H9 (cell line): Measurements from ENCODE around the gene ARF1. TPM values are rescaled to one million over a fixed set of nuclear protein-coding genes. Genes with fewer than 3 reads are reported as not detected.

ENCODE experiments used
- DNase-seq: peaks from one replicate; pipeline ENCODE4 v3.0.0-alpha.2; 2017
- H2AFZ ChIP-seq: one replicate; pipeline ENCODE4 v1.6.1; 2013; ENCODE audit warnings: mild to moderate bottlenecking, low read length, control low read depth, moderate library complexity
- H2AK5ac ChIP-seq: 2 replicates; pipeline ENCODE4 v1.6.1; 2013; ENCODE audit warnings: low read length, control low read depth, mixed read lengths; ENCODE audit not compliant: insufficient read length
- H2BK120ac ChIP-seq: one replicate; pipeline ENCODE4 v1.6.1; 2013; ENCODE audit warnings: low read depth, mild to moderate bottlenecking, low read length, control low read depth, inconsistent platforms; ENCODE audit not compliant: poor library complexity, severe bottlenecking
- H2BK12ac ChIP-seq: 2 replicates; pipeline ENCODE4 v1.6.1; 2013; ENCODE audit warnings: low read length, control low read depth, mixed read lengths, low read depth; ENCODE audit not compliant: insufficient read length
- H2BK15ac ChIP-seq: 2 replicates; pipeline ENCODE4 v1.6.1; 2013; ENCODE audit warnings: low read depth, low read length, control low read depth
- H2BK20ac ChIP-seq: one replicate; pipeline ENCODE4 v1.6.1; 2013; ENCODE audit warnings: low read depth, mild to moderate bottlenecking, low read length, control low read depth, inconsistent platforms; ENCODE audit not compliant: poor library complexity, severe bottlenecking
- H2BK5ac ChIP-seq: 2 replicates; pipeline ENCODE4 v1.6.1; 2013; ENCODE audit warnings: low read length, control low read depth, mixed read lengths; ENCODE audit not compliant: insufficient read length
- H3K14ac ChIP-seq: 2 replicates; pipeline ENCODE4 v1.6.1; 2013; ENCODE audit warnings: low read length, control low read depth; ENCODE audit not compliant: insufficient read depth
- H3K18ac ChIP-seq: 2 replicates; pipeline ENCODE4 v1.6.1; 2013; ENCODE audit warnings: low read depth, mild to moderate bottlenecking, mixed read lengths, low read length, control low read depth; ENCODE audit not compliant: insufficient read length
- H3K23ac ChIP-seq: 2 replicates; pipeline ENCODE4 v1.6.1; 2013; ENCODE audit warnings: low read length, control low read depth, mixed read lengths, low read depth; ENCODE audit not compliant: insufficient read length
- H3K23me2 ChIP-seq: 2 replicates; pipeline ENCODE4 v1.6.1; 2013; ENCODE audit warnings: low read depth, mild to moderate bottlenecking, mixed read lengths, low read length, control low read depth; ENCODE audit not compliant: insufficient read length, poor library complexity, severe bottlenecking
- H3K27ac ChIP-seq: 2 replicates; pipeline ENCODE4 v1.5.1; 2013; ENCODE audit warnings: low read length, control low read depth, mixed read lengths, low read depth; ENCODE audit not compliant: insufficient read length
- H3K27me3 ChIP-seq: 2 replicates; pipeline ENCODE4 v1.6.1; 2013; ENCODE audit warnings: low read length, control low read depth, inconsistent platforms; ENCODE audit not compliant: insufficient read depth
- H3K4ac ChIP-seq: 2 replicates; pipeline ENCODE4 v1.6.1; 2013; ENCODE audit warnings: low read depth, mild to moderate bottlenecking, control low read depth, inconsistent platforms, low read length, moderate library complexity
- H3K4me1 ChIP-seq: 2 replicates; pipeline ENCODE4 v1.6.1; 2013; ENCODE audit warnings: low read length, control low read depth, inconsistent platforms; ENCODE audit not compliant: insufficient read depth
- H3K4me2 ChIP-seq: 2 replicates; pipeline ENCODE4 v1.6.1; 2013; ENCODE audit warnings: low read length, control low read depth, mixed read lengths; ENCODE audit not compliant: insufficient read length, insufficient read depth
- H3K56ac ChIP-seq: 2 replicates; pipeline ENCODE4 v1.6.1; 2013; ENCODE audit warnings: low read depth, mild to moderate bottlenecking, mixed read lengths, low read length, control low read depth; ENCODE audit not compliant: insufficient read length
- H3K79me1 ChIP-seq: 2 replicates; pipeline ENCODE4 v1.6.1; 2013; ENCODE audit warnings: low read depth, mild to moderate bottlenecking, moderate library complexity, low read length, control low read depth, inconsistent platforms; ENCODE audit not compliant: insufficient read depth, poor library complexity, severe bottlenecking
- H3K79me2 ChIP-seq: 2 replicates; pipeline ENCODE4 v1.6.1; 2013; ENCODE audit warnings: low read length, control low read depth, inconsistent platforms; ENCODE audit not compliant: insufficient read depth
- H3K9ac ChIP-seq: 2 replicates; pipeline ENCODE4 v1.6.1; 2013; ENCODE audit warnings: low read length, control low read depth, mixed read lengths; ENCODE audit not compliant: insufficient read length; ENCODE audit errors: extremely low read depth
- H3K9me3 ChIP-seq: one replicate; pipeline ENCODE4 v1.6.1; 2013; ENCODE audit warnings: low read depth, low read length, inconsistent platforms; ENCODE audit not compliant: control insufficient read depth
- H3T11ph ChIP-seq: one replicate; pipeline ENCODE4 v1.6.1; 2013; ENCODE audit warnings: mild to moderate bottlenecking, low read length, control low read depth, inconsistent platforms
- H4K20me1 ChIP-seq: one replicate; pipeline ENCODE4 v1.6.1; 2013; ENCODE audit not compliant: control insufficient read depth, insufficient read length, insufficient read depth
- H4K5ac ChIP-seq: 2 replicates; pipeline ENCODE4 v1.6.1; 2013; ENCODE audit warnings: low read depth, mild to moderate bottlenecking, mixed read lengths, low read length, control low read depth; ENCODE audit not compliant: insufficient read length
- H4K8ac ChIP-seq: replicated peaks from 2 replicates; pipeline ENCODE4 v1.6.1; 2013; ENCODE audit warnings: low read length, control low read depth, mixed read lengths, low read depth; ENCODE audit not compliant: insufficient read length
- H4K91ac ChIP-seq: 2 replicates; pipeline ENCODE4 v1.6.1; 2013; ENCODE audit warnings: low read depth, mild to moderate bottlenecking, moderate library complexity, mixed read lengths, low read length, control low read depth; ENCODE audit not compliant: insufficient read length
- H3K27ac Mint-ChIP-seq, 3 experiments: 2 replicates in 2 of 3; 3 replicates in 1 of 3; pipeline ENCODE4 v1.8.0; 2020 to 2021; ENCODE audit warnings: mixed read lengths in 3 of 3, mild to moderate bottlenecking in 1 of 3, moderate library complexity in 1 of 3
- H3K27me3 Mint-ChIP-seq: 2 replicates; pipeline ENCODE4 v1.8.0; 2021; ENCODE audit warnings: low read depth, mild to moderate bottlenecking, moderate library complexity, mixed read lengths
- H3K36me3 Mint-ChIP-seq, 3 experiments: 2 replicates in 2 of 3; 3 replicates in 1 of 3; pipeline ENCODE4 v1.8.0; 2020 to 2021; ENCODE audit warnings: low read depth in 3 of 3, mixed read lengths in 3 of 3; ENCODE audit not compliant: insufficient read depth in 1 of 3
- H3K4me1 Mint-ChIP-seq, 2 experiments: 2 replicates each; pipeline ENCODE4 v1.8.0; 2020; ENCODE audit warnings: mixed read lengths in 2 of 2
- H3K4me3 Mint-ChIP-seq, 2 experiments: 2 replicates in 1 of 2; 3 replicates in 1 of 2; pipeline ENCODE4 v1.8.0; 2020 to 2021; ENCODE audit warnings: mild to moderate bottlenecking in 2 of 2, mixed read lengths in 2 of 2, moderate library complexity in 1 of 2
- H3K9me3 Mint-ChIP-seq, 2 experiments: 2 replicates in 1 of 2; 3 replicates in 1 of 2; pipeline ENCODE4 v1.8.0; 2020; ENCODE audit warnings: mild to moderate bottlenecking in 2 of 2, mixed read lengths in 2 of 2, moderate library complexity in 1 of 2
- WGBS: extraction: QIAGEN DNeasy Blood & Tissue Kit; methylation state at CpG from one replicate; pipeline ENCODE4 v1.1.7; 2013; ENCODE audit warnings: missing lambda C conversion rate, low lambda C conversion rate, mixed read lengths; ENCODE audit not compliant: insufficient read length; ENCODE audit errors: extremely low coverage; 5-methylcytosine and 5-hydroxymethylcytosine counted together
- total RNA-seq: library from RNA; stranded (reverse); gene quantifications from 2 replicates; pipeline ENCODE4 v1.2.1, GENCODE V29; 2021
- TF ChIP-seq, protein P1 (sequence below): fragments of 200-600 bp; sonication (generic); conservative IDR thresholded peaks from 3 replicates; pipeline ENCODE4 v1.8.0; 2021; ENCODE audit warnings: antibody characterized with exemption, mild to moderate bottlenecking

The ARF1 gene
- total RNA-seq, 1 experiment from 2014 or later, result 258 TPM

DNA sequence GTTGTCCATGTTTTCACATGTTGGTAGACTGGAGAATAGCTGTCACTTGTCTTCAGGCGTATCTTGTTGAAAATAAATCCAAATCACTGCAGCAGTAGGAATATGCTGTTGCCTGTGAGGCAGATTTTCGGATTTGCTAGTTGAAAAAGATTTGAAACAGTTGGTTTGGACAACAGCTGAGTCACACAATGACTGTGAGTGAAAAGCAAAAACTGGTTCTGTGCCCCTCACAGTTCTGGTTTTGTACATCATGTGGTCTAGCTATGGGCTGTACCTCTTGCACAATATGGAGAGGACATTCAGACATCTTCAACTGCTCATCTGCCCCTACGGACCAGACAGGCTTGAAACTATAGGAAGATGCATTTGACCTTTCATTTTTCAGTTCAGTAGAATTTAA lies 1.8 kb downstream of the ARF1 start:
- Mint-ChIP-seq H3K36me3 (peaks cover 10 to 23% (median 22%) of the 10 kb centered on the region in 3 experiments), H3K4me1 (peaks cover 43 to 53% of the 10 kb centered on the region in 2 experiments), H3K27me3 (peaks cover 16% of the 10 kb centered on the region), H3K4me3 (peak overlapping the region; percentile 97 to 99), H3K27ac (no peak overlapping the region), H3K9me3 (0 out of 5 replicates have a peak, but pooled peaks cover 0 to 3% of the 10 kb centered on the region in 2 experiments)
- Histone ChIP-seq H2AFZ (no peak overlapping the region), H3K56ac (no peak overlapping the region), H3K23ac (no peak overlapping the region), H3T11ph (no peak overlapping the region), H3K79me1 (peaks cover 17% of the 10 kb centered on the region), H3K27me3 (no peaks in the 10 kb centered on the region; the same call in 1 of the 2 replicates), H2AK5ac (no peak overlapping the region), H4K20me1 (peaks cover 3% of the 10 kb centered on the region), H3K18ac (no peak overlapping the region), H2BK20ac (no peak overlapping the region), H3K14ac (no peak overlapping the region), H2BK15ac (no peak overlapping the region), H3K4me2 (peak overlapping the region; percentile 90), H3K23me2 (peaks cover 10% of the 10 kb centered on the region), H4K8ac (no peak overlapping the region), H2BK12ac (no peak overlapping the region), H3K9ac (peak overlapping the region; percentile 95), H3K79me2 (peaks cover 61% of the 10 kb centered on the region), H4K91ac (no peak overlapping the region), H3K27ac (no peak overlapping the region), H3K4ac (no peak overlapping the region), H3K9me3 (no peaks in the 10 kb centered on the region), H4K5ac (no peak overlapping the region), H2BK120ac (no peak overlapping the region), H3K4me1 (peaks cover 6% of the 10 kb centered on the region), H2BK5ac (no peak overlapping the region)
- WGBS, result no CpG with 5 or more reads among the region's 3 CpGs
- TF ChIP-seq, protein P1, sequence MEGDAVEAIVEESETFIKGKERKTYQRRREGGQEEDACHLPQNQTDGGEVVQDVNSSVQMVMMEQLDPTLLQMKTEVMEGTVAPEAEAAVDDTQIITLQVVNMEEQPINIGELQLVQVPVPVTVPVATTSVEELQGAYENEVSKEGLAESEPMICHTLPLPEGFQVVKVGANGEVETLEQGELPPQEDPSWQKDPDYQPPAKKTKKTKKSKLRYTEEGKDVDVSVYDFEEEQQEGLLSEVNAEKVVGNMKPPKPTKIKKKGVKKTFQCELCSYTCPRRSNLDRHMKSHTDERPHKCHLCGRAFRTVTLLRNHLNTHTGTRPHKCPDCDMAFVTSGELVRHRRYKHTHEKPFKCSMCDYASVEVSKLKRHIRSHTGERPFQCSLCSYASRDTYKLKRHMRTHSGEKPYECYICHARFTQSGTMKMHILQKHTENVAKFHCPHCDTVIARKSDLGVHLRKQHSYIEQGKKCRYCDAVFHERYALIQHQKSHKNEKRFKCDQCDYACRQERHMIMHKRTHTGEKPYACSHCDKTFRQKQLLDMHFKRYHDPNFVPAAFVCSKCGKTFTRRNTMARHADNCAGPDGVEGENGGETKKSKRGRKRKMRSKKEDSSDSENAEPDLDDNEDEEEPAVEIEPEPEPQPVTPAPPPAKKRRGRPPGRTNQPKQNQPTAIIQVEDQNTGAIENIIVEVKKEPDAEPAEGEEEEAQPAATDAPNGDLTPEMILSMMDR, result no peak
- DNase-seq, result no peak
